T-cell (primary cell): Measurements from ENCODE around the gene RABGAP1L. TPM values are rescaled to one million over a fixed set of nuclear protein-coding genes. Genes with fewer than 3 reads are reported as not detected.
"Not testable (repeated sequence)": the region's sequence is repeated elsewhere in the genome, so short reads cannot be mapped to it uniquely, and the experiment has no call there.

Source experiments
- ATAC-seq, 4 experiments: fragments of 200-7000 bp in 3 of 4; fragments of 150-1000 bp in 1 of 4; cut with Tn5 transposase; replicated peaks in 1 of 4; 1 replicate in 3 of 4; 2 replicates in 1 of 4; pipeline ENCODE4 v1.10.0; 2021; ENCODE audit warnings: moderate library complexity in 3 of 4, mild to moderate bottlenecking in 2 of 4, moderate number of reproducible peaks in 1 of 4
- CTCF ChIA-PET, 2 donors: fragments of 300-600 bp; sonication (Branson Sonifier 250); formaldehyde crosslinking; loops; one replicate each; lab custom pipeline; 2022; ENCODE audit warnings: antibody characterized with exemption in 2 of 2; lab: Charles Lee
- POLR2A ChIA-PET, 2 donors: fragments of 300-600 bp; sonication (Branson Sonifier 250); formaldehyde crosslinking; loops; one replicate each; lab custom pipeline; 2022; ENCODE audit warnings: antibody characterized with exemption in 2 of 2; lab: Charles Lee
- DNase-seq, 35 experiments: peaks; one replicate each; pipeline versions ENCODE4 v3.0.0 to v3.0.0-alpha.2; 2013 to 2023
- H3K27ac ChIP-seq: one replicate; pipeline ENCODE4 v1.5.1; 2013; ENCODE audit warnings: low read length
- H3K27me3 ChIP-seq, 2 experiments: replicated peaks in 1 of 2; 1 replicate in 1 of 2; 2 replicates in 1 of 2; pipeline versions ENCODE4 v1.6.1 to v1.7.0; 2013; ENCODE audit warnings: low read length in 1 of 2, mixed read lengths in 1 of 2; ENCODE audit not compliant: control insufficient read depth in 2 of 2, insufficient read depth in 2 of 2; ENCODE audit errors: extremely low read depth in 1 of 2
- H3K36me3 ChIP-seq, 2 donors: 1 replicate in 1 of 2; 2 replicates in 1 of 2; pipeline versions ENCODE4 v1.6.1 to v1.7.0; 2013; ENCODE audit warnings: low read length in 1 of 2; ENCODE audit not compliant: control insufficient read depth in 2 of 2, insufficient read depth in 1 of 2; ENCODE audit errors: extremely low read depth in 1 of 2
- H3K4me1 ChIP-seq, 2 experiments: 1 replicate in 1 of 2; 2 replicates in 1 of 2; pipeline versions ENCODE4 v1.6.1 to v1.7.0; 2013; ENCODE audit warnings: low read length in 2 of 2, mixed read lengths in 1 of 2; ENCODE audit not compliant: insufficient read depth in 2 of 2, control insufficient read depth in 1 of 2; ENCODE audit errors: extremely low read depth in 1 of 2
- H3K4me3 ChIP-seq, 2 donors: 1 replicate in 1 of 2; 2 replicates in 1 of 2; pipeline versions ENCODE4 v1.5.1 to v1.7.0; 2013; ENCODE audit warnings: mild to moderate bottlenecking in 2 of 2, low read length in 1 of 2, moderate library complexity in 1 of 2; ENCODE audit not compliant: control insufficient read depth in 1 of 2; ENCODE audit errors: extremely low read depth in 1 of 2
- H3K9me3 ChIP-seq: 2 replicates; pipeline ENCODE4 v1.7.0; 2013
- H3K27ac Mint-ChIP-seq, 2 donors: one replicate each; pipeline ENCODE4 v1.8.0; 2020 to 2021; ENCODE audit warnings: mild to moderate bottlenecking in 2 of 2, mixed read lengths in 2 of 2
- H3K27me3 Mint-ChIP-seq, 2 donors: one replicate each; pipeline ENCODE4 v1.8.0; 2021 to 2022; ENCODE audit warnings: mixed read lengths in 2 of 2
- H3K36me3 Mint-ChIP-seq: one replicate; pipeline ENCODE4 v1.8.0; 2021; ENCODE audit warnings: mixed read lengths
- H3K4me1 Mint-ChIP-seq, 3 donors: one replicate each; pipeline ENCODE4 v1.8.0; 2020 to 2022; ENCODE audit warnings: mixed read lengths in 3 of 3, mild to moderate bottlenecking in 1 of 3
- H3K4me3 Mint-ChIP-seq, 3 donors: one replicate each; pipeline ENCODE4 v1.8.0; 2020 to 2022; ENCODE audit warnings: mild to moderate bottlenecking in 3 of 3, mixed read lengths in 3 of 3, moderate library complexity in 3 of 3
- H3K9me3 Mint-ChIP-seq, 3 donors: one replicate each; pipeline ENCODE4 v1.8.0; 2020 to 2022; ENCODE audit warnings: mixed read lengths in 3 of 3
- WGBS: methylation state at CpG from one replicate; pipeline ENCODE4 v1.1.5; 2013; ENCODE audit warnings: missing lambda C conversion rate; ENCODE audit not compliant: insufficient coverage; 5-methylcytosine and 5-hydroxymethylcytosine counted together
- total RNA-seq, 35 experiments: library from RNA in 6 of 35; stranded (reverse) in 6 of 35; fragments of 120-200 nt in 1 of 35; gene quantifications; one replicate each; pipeline versions ENCODE4 v1.2.1 to v1.2.4 and lab custom pipeline; 2013 to 2026

RABGAP1L gene
- total RNA-seq, 5 donors from 2014 or later (not counting 1 experiment from before 2014, with no cell fraction given): 75.0 to 108 (median 82.3) TPM

GRCh38 chr1:174812016-174812415, 652.7 kb downstream of the RABGAP1L start:
- POLR2A ChIA-PET: interaction anchor here (0.5 to 0.6 kb wide), 3 partner anchors 12 to 391 kb away, joined by 3 to 5 read pairs (median 3); no protein-coding TSS in a partner anchor
- H3K27me3 Mint-ChIP-seq: no peaks in the 10 kb centered on the region
- DNase-seq (no peak), ATAC-seq (no peak)
- no peak overlapping the region for H3K27ac Mint-ChIP-seq
- no peaks in the 10 kb centered on the region for H3K9me3 ChIP-seq
- H3K36me3 ChIP-seq: no peaks in the 10 kb centered on the region
- no peaks in the 10 kb centered on the region for H3K4me1 ChIP-seq
- H3K36me3 Mint-ChIP-seq: peaks cover 27% of the 10 kb centered on the region
- no peaks in the 10 kb centered on the region for H3K27me3 ChIP-seq
- no peak overlapping the region for H3K4me3 ChIP-seq
- no peak overlapping the region for H3K4me3 Mint-ChIP-seq
- H3K4me1 Mint-ChIP-seq: peaks cover 3 to 11% (median 4%) of the 10 kb centered on the region in 3 donors
- H3K9me3 Mint-ChIP-seq: no peaks in the 10 kb centered on the region
- CTCF ChIA-PET: interaction anchor here in 1 of 2 donors (0.8 to 1.2 kb wide), 2 partner anchors 12 to 13 kb away, joined by 3 read pairs; no protein-coding TSS in a partner anchor
- H3K27ac ChIP-seq: no peak overlapping the region

- Mint-ChIP-seq H3K9me3 (no peaks in the 10 kb centered on the region), H3K27me3 (no peaks in the 10 kb centered on the region), H3K36me3 (peaks cover 30% of the 10 kb centered on the region), H3K4me1 (peaks cover 3 to 11% (median 4%) of the 10 kb centered on the region in 3 donors), H3K4me3 (no peak overlapping the region), H3K27ac (no peak overlapping the region)
- DNase-seq (no peak), ATAC-seq (no peak)
- POLR2A ChIA-PET: interaction anchor here in 1 of 2 donors (0.5 kb wide), 1 partner anchor 13 kb away, joined by 5 read pairs; no protein-coding TSS in a partner anchor
- Histone ChIP-seq H3K27me3 (no peaks in the 10 kb centered on the region), H3K4me3 (no peak overlapping the region), H3K36me3 (no peaks in the 10 kb centered on the region), H3K9me3 (no peaks in the 10 kb centered on the region), H3K27ac (no peak overlapping the region), H3K4me1 (no peaks in the 10 kb centered on the region)
- CTCF ChIA-PET: interaction anchor here in 1 of 2 donors (1.2 kb wide), 1 partner anchor 12 kb away, joined by 3 read pairs; no protein-coding TSS in a partner anchor
Observed at GRCh38 chr1:174812656-174813055, 653.3 kb downstream of the RABGAP1L start.

GRCh38 chr1:174815036-174815435, 655.7 kb downstream of the RABGAP1L start:
- Histone ChIP-seq H3K9me3 (no peaks in the 10 kb centered on the region), H3K36me3 (peaks cover 0 to 3% of the 10 kb centered on the region in 2 donors), H3K27ac (no peak overlapping the region), H3K27me3 (no peaks in the 10 kb centered on the region), H3K4me1 (no peaks in the 10 kb centered on the region), H3K4me3 (no peak overlapping the region)
- no peak for ATAC-seq
- no peaks in the 10 kb centered on the region for H3K27me3 Mint-ChIP-seq
- ChIA-PET CTCF (interaction anchor here in 1 of 2 donors (0.5 to 0.6 kb wide), 2 partner anchors 12 to 271 kb away, joined by 3 read pairs; no protein-coding TSS in a partner anchor), POLR2A (no interaction called here)
- no CpG with 5 or more reads among the region's 3 CpGs for WGBS
- no peak for DNase-seq
- no peak overlapping the region for H3K27ac Mint-ChIP-seq
- peaks cover 3 to 8% (median 8%) of the 10 kb centered on the region in 3 donors for H3K4me1 Mint-ChIP-seq
- H3K4me3 Mint-ChIP-seq: no peak overlapping the region
- no peaks in the 10 kb centered on the region for H3K9me3 Mint-ChIP-seq
- peaks cover 44% of the 10 kb centered on the region for H3K36me3 Mint-ChIP-seq

GRCh38 chr1:174815474-174815908, 656.2 kb downstream of the RABGAP1L start:
- Mint-ChIP-seq H3K27me3 (no peaks in the 10 kb centered on the region), H3K4me1 (peaks cover 3 to 8% (median 5%) of the 10 kb centered on the region in 3 donors), H3K4me3 (no peak overlapping the region), H3K36me3 (peaks cover 48% of the 10 kb centered on the region), H3K9me3 (no peaks in the 10 kb centered on the region), H3K27ac (no peak overlapping the region)
- Histone ChIP-seq H3K4me3 (no peak overlapping the region), H3K27ac (no peak overlapping the region), H3K9me3 (no peaks in the 10 kb centered on the region), H3K27me3 (no peaks in the 10 kb centered on the region), H3K36me3 (peaks cover 0 to 3% of the 10 kb centered on the region in 2 donors), H3K4me1 (no peaks in the 10 kb centered on the region)
- no peak for DNase-seq
- ATAC-seq: no peak
- CTCF ChIA-PET: interaction anchor here in 1 of 2 donors (0.5 to 0.7 kb wide), 3 partner anchors 12 to 270 kb away, joined by 3 to 5 read pairs (median 3); no protein-coding TSS in a partner anchor
- POLR2A ChIA-PET: no interaction called here

GRCh38 chr1:174816621-174817020, 657.3 kb downstream of the RABGAP1L start:
- H3K9me3 Mint-ChIP-seq, DNase-seq, POLR2A ChIA-PET, H3K27me3 Mint-ChIP-seq, H3K9me3 ChIP-seq, H3K27ac Mint-ChIP-seq, H3K27ac ChIP-seq, H3K4me3 Mint-ChIP-seq, H3K4me1 Mint-ChIP-seq, ATAC-seq, H3K36me3 ChIP-seq, H3K4me3 ChIP-seq, H3K27me3 ChIP-seq, H3K4me1 ChIP-seq: not testable (repeated sequence)
- peaks cover 55% of the 10 kb centered on the region for H3K36me3 Mint-ChIP-seq
- CTCF ChIA-PET: interaction anchor here in 1 of 2 donors (0.6 to 1.2 kb wide), 4 partner anchors 46 to 167 kb away, joined by 3 to 6 read pairs (median 4); no protein-coding TSS in a partner anchor
- WGBS: 95% methylated on average over 4 of the region's 8 CpGs

- Histone ChIP-seq H3K4me1 (no peaks in the 10 kb centered on the region), H3K27me3 (no peaks in the 10 kb centered on the region), H3K9me3 (no peaks in the 10 kb centered on the region), H3K4me3 (no peak overlapping the region), H3K27ac (no peak overlapping the region), H3K36me3 (peaks cover 0 to 3% of the 10 kb centered on the region in 2 donors)
- WGBS: 100% methylated on average over 1 of the region's 4 CpGs
- H3K4me1 Mint-ChIP-seq: peaks cover under 1 to 8% (median 3%) of the 10 kb centered on the region in 3 donors
- no peak overlapping the region for H3K27ac Mint-ChIP-seq
- peaks cover 48% of the 10 kb centered on the region for H3K36me3 Mint-ChIP-seq
- CTCF ChIA-PET: interaction anchor here in 1 of 2 donors (1.0 kb wide), 1 partner anchor 59 kb away, joined by 9 read pairs; no protein-coding TSS in a partner anchor
- no peaks in the 10 kb centered on the region for H3K27me3 Mint-ChIP-seq
- POLR2A ChIA-PET: interaction anchor here in 1 of 2 donors (0.7 kb wide), 2 partner anchors 166 to 224 kb away, joined by 11 to 20 read pairs; no protein-coding TSS in a partner anchor
- ATAC-seq (no peak), DNase-seq (no peak)
- no peak overlapping the region for H3K4me3 Mint-ChIP-seq
- no peaks in the 10 kb centered on the region for H3K9me3 Mint-ChIP-seq
Observed at GRCh38 chr1:174818014-174818616, 658.8 kb downstream of the RABGAP1L start.
